Dedifferentiated amniotic fluid mesenchymal stem cell (primary cell): Measurements from ENCODE around the gene TMEM127.
"Not testable (repeated sequence)": the region's sequence is repeated elsewhere in the genome, so short reads cannot be mapped to it uniquely, and the experiment has no call there.

Source experiments
- DNase-seq: peaks from one replicate; pipeline ENCODE4 v3.0.0-alpha.2; 2016; ENCODE audit errors: extremely low spot score

Gene TMEM127

DNA sequence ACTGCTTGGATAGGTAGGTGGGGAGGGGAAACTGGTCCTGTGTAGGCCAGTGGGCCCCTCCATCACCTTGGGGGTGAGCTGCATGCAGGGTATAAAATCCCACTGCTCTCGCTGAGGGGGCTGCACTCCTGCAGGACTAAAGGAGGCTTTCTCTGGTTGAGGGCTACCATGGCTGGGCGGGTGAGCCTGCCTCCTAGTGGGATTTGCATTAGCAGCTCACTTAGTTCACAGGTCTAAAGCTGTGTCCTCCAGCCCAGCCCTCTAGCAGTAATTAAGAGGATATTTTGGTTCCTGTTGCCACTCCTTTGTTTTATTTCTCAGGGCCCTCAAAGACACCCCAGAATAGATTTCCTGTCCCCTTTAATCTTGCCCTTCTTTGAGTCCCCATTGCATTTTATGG is 24.6 kb downstream of the TMEM127 start:
- no peak for DNase-seq

GRCh38 chr2:96240341-96241038 is 25.3 kb downstream of the TMEM127 start:
- no peak for DNase-seq

GRCh38 chr2:96239745-96240264 is 26.0 kb downstream of the TMEM127 start:
- DNase-seq, result no peak

GRCh38 chr2:96239091-96239490 is 26.7 kb downstream of the TMEM127 start:
- DNase-seq, result no peak

DNA sequence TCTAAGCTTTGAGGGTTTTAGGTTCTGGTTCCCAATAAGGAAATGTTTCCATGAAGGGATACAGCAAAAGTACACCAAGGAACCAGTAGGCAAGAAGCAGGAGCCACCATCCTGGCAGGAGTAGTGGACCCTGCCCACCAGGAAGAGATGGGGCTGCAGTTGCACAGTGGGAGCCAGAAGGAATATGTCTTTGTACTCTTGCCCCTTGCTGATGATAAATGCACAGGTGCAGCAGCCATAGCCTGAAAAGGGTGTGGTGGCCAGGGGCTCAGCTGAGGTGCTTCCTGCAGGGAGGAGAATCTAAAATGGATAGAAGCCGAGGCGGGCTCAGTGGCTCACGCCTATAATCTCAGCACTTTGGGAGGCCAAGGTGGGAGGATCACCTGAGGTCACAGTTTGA is 27.5 kb downstream of the TMEM127 start:
- no peak for DNase-seq

DNA sequence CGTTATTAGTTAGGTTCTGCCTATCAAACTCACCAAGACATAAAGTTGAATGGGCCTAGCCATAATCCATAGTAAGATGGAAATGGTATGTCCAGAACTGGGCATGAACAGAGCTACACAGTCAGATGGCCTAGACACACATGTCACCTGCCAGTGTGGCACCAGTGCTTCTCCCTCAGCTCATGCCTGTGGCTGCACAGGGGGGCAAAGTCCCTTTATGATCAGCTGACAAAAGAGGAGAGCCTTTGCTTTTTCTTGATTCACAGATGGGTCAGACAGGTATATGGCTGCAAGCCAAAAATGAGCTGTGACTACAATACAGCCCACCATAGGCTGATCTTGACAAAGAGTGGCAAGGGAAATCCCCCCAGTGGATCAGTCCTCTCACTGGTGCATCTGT is 28.9 kb downstream of the TMEM127 start:
- no peak for DNase-seq

DNA sequence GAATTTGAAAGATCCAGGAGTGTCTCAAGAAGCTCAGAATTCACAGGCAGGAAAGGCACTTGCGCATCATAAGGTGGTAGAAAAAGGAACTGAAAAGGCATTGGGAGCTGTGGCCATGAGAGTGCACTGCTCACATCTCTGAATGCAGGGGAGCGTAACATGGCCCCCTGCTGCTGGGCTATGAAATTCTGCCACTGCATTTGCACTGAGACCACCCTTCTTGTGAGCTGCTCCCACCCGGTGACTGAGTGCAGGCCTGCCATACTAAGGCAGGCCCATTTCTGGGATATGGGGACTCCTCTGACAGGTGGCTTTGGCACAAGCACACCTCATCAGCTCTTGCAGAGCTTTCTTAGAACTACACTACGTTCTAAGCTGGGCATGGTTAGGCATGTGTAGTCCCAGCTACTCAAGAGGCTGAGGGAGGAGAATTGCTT is 31.9 kb downstream of the TMEM127 start:
- no peak for DNase-seq

- no peak for DNase-seq
Observed at GRCh38 chr2:96233436-96233835, 32.4 kb downstream of the TMEM127 start.

GRCh38 chr2:96231316-96231715 is 34.5 kb downstream of the TMEM127 start:
- DNase-seq, result no peak

GRCh38 chr2:96225016-96225533 is 40.7 kb downstream of the TMEM127 start:
- no peak for DNase-seq

- DNase-seq, result not testable (repeated sequence)
Observed at GRCh38 chr2:96221106-96221505, 44.7 kb downstream of the TMEM127 start.

DNA sequence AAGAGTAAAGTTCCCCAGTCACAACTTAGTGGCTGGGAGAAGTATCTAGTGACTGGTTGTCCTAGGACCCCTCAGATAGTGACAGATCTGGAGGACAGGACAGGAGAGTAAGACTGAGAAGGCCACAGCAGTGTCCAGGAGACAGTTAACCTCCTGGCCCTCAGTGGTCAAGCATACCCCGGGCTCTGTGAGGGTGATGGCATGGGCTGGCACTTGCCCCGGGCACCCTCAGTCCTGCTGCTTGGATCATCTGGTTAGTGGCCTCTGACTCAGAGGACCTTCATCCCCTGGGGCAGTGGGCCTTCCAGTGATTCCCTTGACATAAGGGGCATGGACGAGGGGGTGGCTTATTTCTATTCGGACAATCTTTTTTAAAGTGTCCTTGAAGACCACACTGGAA is 45.8 kb downstream of the TMEM127 start:
- not testable (repeated sequence) for DNase-seq

DNA sequence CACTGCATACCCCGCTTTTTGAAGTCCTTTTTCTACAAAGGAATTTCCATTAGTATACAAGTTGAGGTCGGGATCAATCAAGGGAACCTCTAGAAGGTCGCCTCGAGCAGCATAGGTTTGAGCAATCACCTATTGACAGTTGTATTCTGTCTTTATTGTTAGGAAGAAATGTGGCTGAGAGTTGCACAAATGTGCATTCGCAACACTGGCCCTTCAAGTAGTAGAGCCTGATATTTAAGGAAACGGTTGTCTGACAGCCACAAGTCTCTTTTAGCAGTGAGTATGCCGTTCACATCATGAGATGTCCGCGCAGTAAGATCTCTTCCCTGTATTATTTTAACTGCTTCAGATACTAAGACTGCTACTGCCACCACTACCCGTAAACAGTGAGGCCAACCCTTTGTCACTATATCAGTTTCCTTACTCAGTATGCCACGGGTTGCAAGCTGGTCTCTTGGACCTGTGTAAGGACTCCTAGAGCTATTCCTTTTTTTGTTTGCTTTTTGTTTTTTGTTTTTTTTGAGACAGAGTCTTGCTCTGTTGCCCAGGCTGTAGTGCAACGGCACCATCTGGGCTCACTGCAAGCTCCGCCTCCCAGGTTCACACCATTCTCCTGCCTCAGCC is 47.2 kb downstream of the TMEM127 start:
- no peak for DNase-seq

GRCh38 chr2:96214554-96214953 is 51.2 kb downstream of the TMEM127 start:
- DNase-seq, result no peak

DNA sequence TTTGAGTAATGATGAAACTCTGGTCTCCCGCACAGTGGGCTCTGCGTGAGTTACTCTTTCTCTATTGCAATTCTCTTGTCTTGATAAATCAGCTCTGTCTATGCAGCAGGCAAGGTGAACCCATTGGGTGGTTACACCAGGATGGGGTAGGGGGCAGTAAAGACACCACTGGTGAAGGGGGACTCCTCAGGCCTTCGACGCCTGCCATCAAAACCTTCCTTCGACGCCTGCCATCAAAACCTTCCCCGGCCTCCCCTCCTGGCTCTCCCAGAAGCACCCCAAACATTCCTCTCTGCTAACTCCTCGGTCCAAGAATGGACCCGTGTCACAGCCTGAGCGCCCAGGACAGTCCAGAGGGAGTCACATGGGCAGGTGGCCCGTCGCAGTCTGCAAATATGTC is 52.4 kb downstream of the TMEM127 start:
- no peak for DNase-seq

DNA sequence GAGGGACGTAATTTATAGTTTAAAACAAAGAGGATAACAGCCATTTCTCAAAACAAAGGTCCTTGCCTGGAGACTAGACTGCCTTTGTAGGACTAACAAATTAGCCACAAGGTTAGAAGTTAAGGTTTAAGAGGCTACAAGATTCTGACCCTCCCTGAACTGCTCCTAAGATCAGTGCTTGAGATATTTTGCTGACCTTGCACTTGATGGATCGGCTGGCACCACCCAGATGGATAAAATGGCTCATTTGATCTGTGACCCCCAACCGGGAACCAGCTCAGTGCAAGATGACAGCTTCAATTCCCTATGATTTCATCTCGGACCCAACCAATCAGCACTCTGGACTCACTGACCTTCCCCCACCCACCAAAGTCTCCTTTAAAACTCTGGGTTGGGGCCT is 53.5 kb downstream of the TMEM127 start:
- DNase-seq, result no peak

GRCh38 chr2:96209729-96210085 is 56.1 kb downstream of the TMEM127 start:
- DNase-seq, result no peak

GRCh38 chr2:96209011-96209728 is 56.6 kb downstream of the TMEM127 start:
- no peak for DNase-seq

GRCh38 chr2:96208143-96209010 is 57.4 kb downstream of the TMEM127 start, which contains the start of gene STARD7:
STARD7 (minus strand) TSS chr2:96208827; CDS start chr2:96208434, 393 bp downstream.
- DNase-seq, result peak; percentile 90

DNA sequence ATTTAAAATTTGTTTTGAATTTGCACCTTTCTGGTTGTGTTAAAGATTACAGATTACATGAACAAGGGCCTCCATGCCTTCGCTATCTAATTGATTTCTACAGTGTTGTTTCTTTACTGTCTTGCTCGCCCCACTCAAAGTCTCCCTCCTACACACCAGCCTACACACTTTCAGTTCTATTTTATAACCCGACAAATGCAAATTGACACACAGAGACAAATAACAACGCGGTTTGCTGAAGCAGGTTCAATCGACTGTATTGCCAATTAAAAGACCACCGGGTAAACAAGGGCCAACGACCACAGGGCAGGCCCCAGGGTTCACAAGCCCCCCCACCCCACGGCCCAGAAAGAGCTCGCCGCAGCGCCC is 58.0 kb downstream of the TMEM127 start:
- DNase-seq, result no peak

DNA sequence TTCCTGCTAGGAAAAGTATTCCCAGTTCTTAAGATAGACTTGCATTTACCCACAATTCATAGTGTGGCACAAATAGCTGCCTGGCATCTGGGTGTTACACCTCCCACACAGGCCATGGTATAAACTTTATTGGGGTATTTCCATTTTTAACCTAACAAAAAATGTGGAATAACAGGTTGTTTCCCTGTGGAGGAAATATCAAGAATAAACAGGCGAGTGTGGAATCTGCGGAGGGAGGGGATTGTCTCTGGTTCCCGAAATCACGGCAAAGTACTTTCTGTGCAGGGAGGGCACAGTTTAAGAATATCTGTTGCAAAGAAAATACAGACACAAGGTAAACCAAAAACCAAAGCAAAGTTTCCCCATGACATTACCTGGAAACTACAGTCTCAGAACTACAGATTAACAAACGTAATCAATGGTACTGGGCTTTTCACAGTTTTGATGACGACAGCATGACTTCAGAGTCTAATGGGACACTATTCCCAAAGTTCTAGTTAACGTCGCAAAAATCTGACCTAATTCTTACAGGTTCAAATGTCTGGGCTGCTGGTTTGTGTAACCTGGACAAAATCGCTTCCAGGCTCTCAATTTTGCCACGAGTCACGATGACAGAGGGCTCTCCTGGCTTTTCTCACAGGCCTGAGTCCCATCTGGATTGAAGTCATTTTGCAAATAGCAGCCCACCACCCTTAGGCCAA is 58.6 kb downstream of the TMEM127 start:
- no peak for DNase-seq
